ENCODE results near the gene ALKBH3. TPM values are rescaled to one million over a fixed set of nuclear protein-coding genes. Genes with fewer than 3 reads are reported as not detected.
A peak's percentile ranks its signal among the peaks of the same experiment; 100 is the strongest.

The ALKBH3 gene
- total RNA-seq, 1 donor from 2014 or later = 22.0 TPM

DNA sequence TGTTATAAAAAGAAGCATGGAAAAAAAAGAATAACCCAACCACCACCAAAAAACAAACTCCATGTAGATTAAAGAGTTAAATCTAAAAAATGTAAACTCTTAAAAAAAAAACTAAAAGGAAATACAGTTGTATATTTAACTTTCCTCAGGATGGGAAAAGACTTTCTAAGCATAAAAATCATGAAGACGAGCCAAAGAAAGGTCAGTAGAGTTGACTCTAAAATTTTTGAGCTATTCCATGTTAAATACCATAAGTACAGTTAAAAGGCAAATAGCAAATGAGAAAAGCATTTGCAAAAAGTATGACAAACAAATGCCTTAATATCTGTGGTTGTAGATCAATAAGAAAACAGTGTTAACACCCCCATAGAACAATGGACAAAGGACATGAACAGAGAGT, 33.8 kb downstream of the ALKBH3 start:
- Mint-ChIP-seq H3K27ac (peak overlapping the region; percentile 85), H3K4me3 (ENCODE audit: low read depth) (no peak overlapping the region), H3K4me1 (ENCODE audit: low read depth) (no peaks in the 10 kb centered on the region), H3K27me3 (no peaks in the 10 kb centered on the region), H3K9me3 (ENCODE audit: low read depth) (no peaks in the 10 kb centered on the region), H3K36me3 (ENCODE audit: insufficient read depth) (peaks cover 8% of the 10 kb centered on the region)
- DNase-seq (ENCODE audit: low spot score, unreplicated experiment) = no peak
- TF ChIP-seq, protein P1, sequence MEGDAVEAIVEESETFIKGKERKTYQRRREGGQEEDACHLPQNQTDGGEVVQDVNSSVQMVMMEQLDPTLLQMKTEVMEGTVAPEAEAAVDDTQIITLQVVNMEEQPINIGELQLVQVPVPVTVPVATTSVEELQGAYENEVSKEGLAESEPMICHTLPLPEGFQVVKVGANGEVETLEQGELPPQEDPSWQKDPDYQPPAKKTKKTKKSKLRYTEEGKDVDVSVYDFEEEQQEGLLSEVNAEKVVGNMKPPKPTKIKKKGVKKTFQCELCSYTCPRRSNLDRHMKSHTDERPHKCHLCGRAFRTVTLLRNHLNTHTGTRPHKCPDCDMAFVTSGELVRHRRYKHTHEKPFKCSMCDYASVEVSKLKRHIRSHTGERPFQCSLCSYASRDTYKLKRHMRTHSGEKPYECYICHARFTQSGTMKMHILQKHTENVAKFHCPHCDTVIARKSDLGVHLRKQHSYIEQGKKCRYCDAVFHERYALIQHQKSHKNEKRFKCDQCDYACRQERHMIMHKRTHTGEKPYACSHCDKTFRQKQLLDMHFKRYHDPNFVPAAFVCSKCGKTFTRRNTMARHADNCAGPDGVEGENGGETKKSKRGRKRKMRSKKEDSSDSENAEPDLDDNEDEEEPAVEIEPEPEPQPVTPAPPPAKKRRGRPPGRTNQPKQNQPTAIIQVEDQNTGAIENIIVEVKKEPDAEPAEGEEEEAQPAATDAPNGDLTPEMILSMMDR (IDR thresholded peaks at IDR 0.05; ENCODE audit: unreplicated experiment) = no peak

DNA sequence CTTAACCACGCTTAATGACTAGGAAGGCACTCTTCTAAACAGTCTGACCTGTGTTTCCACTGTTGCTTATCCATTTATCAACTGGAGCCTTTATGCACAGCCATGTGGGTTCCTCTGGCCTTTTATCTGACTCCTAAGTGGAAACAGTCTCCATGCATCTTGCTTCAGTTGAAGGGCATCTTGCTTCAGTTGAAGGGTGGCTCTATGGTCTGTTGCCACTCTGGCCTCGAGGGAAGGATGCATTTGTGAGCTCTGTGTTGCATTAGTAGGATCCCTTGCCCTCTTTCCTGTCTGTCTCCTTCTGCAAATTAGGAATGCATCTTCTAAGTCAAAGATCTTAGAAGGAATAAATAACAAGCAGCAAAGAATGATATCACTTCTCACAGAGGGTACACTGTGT, 36.0 kb downstream of the ALKBH3 start:
- no peaks in the 10 kb centered on the region for H3K27me3 Mint-ChIP-seq

DNA sequence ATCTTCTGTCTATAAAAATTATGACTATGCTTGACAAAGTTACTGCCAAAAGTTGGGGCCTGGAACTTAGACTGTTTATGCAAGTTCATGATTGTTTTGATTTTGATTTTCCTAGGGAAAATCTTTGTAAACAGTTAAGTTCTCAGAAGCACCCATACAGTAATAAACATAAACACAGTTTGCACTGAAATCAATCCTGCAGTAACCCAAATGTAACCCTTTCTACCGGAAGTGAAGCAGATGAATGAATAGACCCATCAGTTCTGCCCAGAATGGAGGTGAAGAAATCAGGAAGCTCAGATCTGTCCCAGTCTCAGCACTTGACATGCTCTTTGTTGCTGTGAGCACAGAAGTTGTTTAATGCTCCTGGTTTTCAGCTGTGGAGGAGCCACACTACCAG, 37.2 kb downstream of the ALKBH3 start:
- Mint-ChIP-seq H3K4me3 (ENCODE audit: low read depth) (no peak overlapping the region), H3K27ac (no peak overlapping the region), H3K36me3 (ENCODE audit: insufficient read depth) (peaks cover 7% of the 10 kb centered on the region), H3K9me3 (ENCODE audit: low read depth) (no peaks in the 10 kb centered on the region), H3K27me3 (no peaks in the 10 kb centered on the region), H3K4me1 (ENCODE audit: low read depth) (no peaks in the 10 kb centered on the region)
- DNase-seq (ENCODE audit: low spot score, unreplicated experiment) = no peak
- TF ChIP-seq, protein P1 (IDR thresholded peaks at IDR 0.05; ENCODE audit: unreplicated experiment) = no peak

More for the DNA sequence above, 36.0 kb downstream of the ALKBH3 start:
- Mint-ChIP-seq H3K9me3 (ENCODE audit: low read depth) (no peaks in the 10 kb centered on the region), H3K27ac (no peak overlapping the region), H3K4me3 (ENCODE audit: low read depth) (no peak overlapping the region), H3K36me3 (ENCODE audit: insufficient read depth) (peaks cover 7% of the 10 kb centered on the region), H3K4me1 (ENCODE audit: low read depth) (no peaks in the 10 kb centered on the region)
- TF ChIP-seq, protein P1 (IDR thresholded peaks at IDR 0.05; ENCODE audit: unreplicated experiment) = no peak
- DNase-seq (ENCODE audit: low spot score, unreplicated experiment) = no peak

DNA sequence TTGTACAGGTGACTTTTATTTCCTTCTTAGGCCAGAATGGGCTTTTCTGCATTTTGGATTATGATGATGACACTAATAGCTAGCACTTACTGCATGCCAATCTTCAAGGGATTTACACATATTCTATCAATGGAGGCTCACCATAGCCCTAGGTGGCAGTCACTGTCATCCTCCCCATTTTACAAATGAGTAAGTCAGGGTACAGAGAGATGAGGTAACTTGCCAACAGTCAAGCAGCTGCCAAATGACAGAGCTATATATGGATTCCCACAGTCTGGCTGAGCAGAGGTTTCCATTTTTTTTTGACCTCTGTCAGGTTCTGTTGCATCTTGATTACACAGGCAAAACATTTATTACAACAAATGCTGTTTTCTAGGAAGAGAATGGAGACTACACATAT, 38.0 kb downstream of the ALKBH3 start:
- Mint-ChIP-seq H3K9me3 (ENCODE audit: low read depth) (no peaks in the 10 kb centered on the region), H3K27ac (no peak overlapping the region), H3K36me3 (ENCODE audit: insufficient read depth) (peaks cover 7% of the 10 kb centered on the region), H3K4me3 (ENCODE audit: low read depth) (no peak overlapping the region), H3K27me3 (no peaks in the 10 kb centered on the region), H3K4me1 (ENCODE audit: low read depth) (peaks cover 4% of the 10 kb centered on the region)
- DNase-seq (ENCODE audit: low spot score, unreplicated experiment) = no peak
- TF ChIP-seq, protein P1 (IDR thresholded peaks at IDR 0.05; ENCODE audit: unreplicated experiment) = no peak

DNA sequence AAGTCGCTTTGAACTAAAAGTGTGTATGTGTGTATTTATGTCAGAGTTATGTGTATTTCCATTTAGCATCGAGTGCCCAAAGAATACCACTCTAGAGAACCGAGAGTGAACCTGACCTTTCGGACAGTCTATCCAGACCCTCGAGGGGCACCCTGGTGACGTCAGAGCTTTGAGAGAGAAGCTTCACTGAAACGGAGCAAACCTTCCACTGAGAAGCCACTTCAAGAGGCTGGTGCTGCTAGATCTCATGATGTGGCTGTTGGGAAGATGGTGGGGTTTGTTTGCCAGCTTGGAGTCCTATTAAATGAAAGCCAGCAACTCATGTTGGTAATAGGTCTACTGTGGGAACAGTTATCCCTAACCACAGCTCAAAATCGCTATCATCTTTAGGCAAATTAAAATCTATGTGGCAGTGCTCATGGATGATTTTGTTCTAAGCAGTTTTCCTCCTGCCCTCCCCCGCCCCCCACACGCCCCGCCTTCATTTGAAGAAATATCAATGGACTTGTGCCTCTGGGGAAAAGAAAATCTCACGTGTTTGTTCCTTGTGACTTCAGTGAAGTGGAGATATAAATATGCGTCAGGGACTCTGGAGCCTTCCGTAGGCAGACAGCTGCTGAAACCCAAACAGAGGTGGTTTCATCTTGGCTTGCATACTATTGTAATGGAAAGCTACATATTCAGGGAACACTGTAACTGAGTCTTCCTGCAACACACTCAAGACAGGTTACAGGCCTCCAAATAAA, 39.4 kb downstream of the ALKBH3 start:
- H3K27me3 Mint-ChIP-seq = no peaks in the 10 kb centered on the region
- peaks cover 6% of the 10 kb centered on the region for H3K4me1 Mint-ChIP-seq (ENCODE audit: low read depth)
- peaks cover 5% of the 10 kb centered on the region for H3K36me3 Mint-ChIP-seq (ENCODE audit: insufficient read depth)
- TF ChIP-seq, protein P1 (IDR thresholded peaks at IDR 0.05; ENCODE audit: unreplicated experiment) = no peak
- H3K9me3 Mint-ChIP-seq (ENCODE audit: low read depth) = no peaks in the 10 kb centered on the region
- no peak overlapping the region for H3K4me3 Mint-ChIP-seq (ENCODE audit: low read depth)
- H3K27ac Mint-ChIP-seq = no peak overlapping the region
- DNase-seq (ENCODE audit: low spot score, unreplicated experiment) = no peak
